Pancreas (tissue), 10 donors: Measurements from ENCODE around the gene RERE. TPM values are rescaled to one million over a fixed set of nuclear protein-coding genes. Genes with fewer than 3 reads are reported as not detected.

Source experiments
- ATAC-seq, 4 donors: fragments of 200-7000 bp; cut with Tn5 transposase; one replicate each; pipeline versions ENCODE4 v1.8.0 to v1.9.1; 2020; ENCODE audit warnings: mild to moderate bottlenecking in 4 of 4, moderate library complexity in 4 of 4
- DNase-seq, 6 donors: peaks; one replicate each; pipeline ENCODE4 v3.0.0-alpha.2; 2020
- FAIRE-seq: peaks from 2 replicates; lab custom pipeline; 2012; peaks lifted over from hg19 to GRCh38; lab: Jason Lieb, UNC
- H3K27ac ChIP-seq, 4 donors: fragments of 200-600 bp; sonication (generic); 1 replicate in 3 of 4; 2 replicates in 1 of 4; pipeline versions ENCODE4 v1.5.0 to v1.8.0; 2020
- H3K27me3 ChIP-seq, 4 donors: fragments of 200-600 bp; one replicate each; pipeline ENCODE4 v1.8.0; 2021
- H3K36me3 ChIP-seq, 3 donors: fragments of 200-600 bp; sonication (generic) in 1 of 3; one replicate each; pipeline versions ENCODE4 v1.5.0 to v1.8.0; 2020 to 2021
- H3K4me1 ChIP-seq, 3 donors: fragments of 200-600 bp; one replicate each; pipeline ENCODE4 v1.8.0; 2021
- H3K4me3 ChIP-seq, 4 donors: fragments of 200-600 bp; sonication (generic) in 2 of 4; one replicate each; pipeline versions ENCODE4 v1.5.0 to v1.8.0; 2020 to 2021
- H3K9me3 ChIP-seq, 4 donors: fragments of 200-600 bp; one replicate each; pipeline ENCODE4 v1.8.0; 2021
- WGBS, 2 donors: extraction: QIAGEN DNeasy Blood & Tissue Kit; methylation state at CpG; one replicate each; pipeline ENCODE4 v1.1.7; 2013; 5-methylcytosine and 5-hydroxymethylcytosine counted together
- intact Hi-C, 3 donors: fragments of 100-400 bp; cut with DNase I; formaldehyde crosslinking; loops; one replicate each; pipeline versions ENCODE4 v1.11.1 to v1.14.2; 2022
- polyA plus RNA-seq, 2 donors: library from polyadenylated mRNA; stranded (reverse); fragments of 200-250 nt; gene quantifications; one replicate each; pipeline ENCODE4 v1.2.3, GENCODE V29; 2013
- total RNA-seq, 6 donors: library from RNA; stranded (reverse); fragmentation: NEBNext Ultra II Directional in 4 of 6; extraction: Animal tissue kit (Norgen Biotek cat#: 25700) in 4 of 6; gene quantifications; one replicate each; pipeline versions ENCODE4 v1.2.1 to v1.2.4, GENCODE V29; 2021 to 2023
- TF ChIP-seq, protein P1 (sequence below), 4 donors: fragments of 200-600 bp; sonication (generic) in 3 of 4; IDR thresholded peaks; one replicate each; pipeline versions ENCODE4 v1.5.0 to v1.8.0; 2021; ENCODE audit warnings: antibody characterized with exemption in 4 of 4
- donor health status: healthy with polysubstance abuse.
- donor health status: DM: no; HTN: no; CAD: no; lungs with moderate emphysema.
- donor health status: DM: no; HTN: no; CAD: no.
- donor health status: control.
- donor health status: control.
- donor health status: Bipolar disorder and iron deficiency.
- donor health status: DM: yes; HTN: yes; CAD: no.
- donor health status: DM: no; HTN: no; CAD: no.
- donor health status: DM: no; HTN: no; CAD: no.
- donor health status: DM: yes; HTN: yes; CAD: no.

The RERE gene
- total and polyA plus RNA-seq, 8 donors, result 27.0 to 76.7 (median 50.7) TPM

DNA sequence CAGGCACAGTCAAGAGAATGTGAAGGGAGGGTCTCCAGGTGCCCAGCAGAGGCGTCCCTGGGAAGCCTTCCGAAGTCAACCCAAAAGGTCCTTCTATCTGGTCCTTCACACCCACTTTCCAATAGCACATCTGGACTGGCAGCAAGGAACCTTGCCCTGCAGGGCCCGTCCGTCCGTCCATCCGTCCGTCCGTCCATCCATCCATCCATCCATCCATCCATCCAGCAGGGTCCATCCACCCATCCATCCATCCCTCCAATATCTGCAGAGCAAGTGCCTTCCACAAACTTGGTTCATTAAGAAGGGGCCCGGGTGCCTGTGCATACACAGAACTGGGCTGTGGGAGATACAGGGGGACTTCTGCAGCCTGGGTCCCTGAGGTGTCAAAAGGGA, 468.0 kb downstream of the RERE start:
- ATAC-seq (peak in 1 of 4 donors; percentile 2), DNase-seq (no peak), FAIRE-seq (no peak)
- TF ChIP-seq, protein P1, sequence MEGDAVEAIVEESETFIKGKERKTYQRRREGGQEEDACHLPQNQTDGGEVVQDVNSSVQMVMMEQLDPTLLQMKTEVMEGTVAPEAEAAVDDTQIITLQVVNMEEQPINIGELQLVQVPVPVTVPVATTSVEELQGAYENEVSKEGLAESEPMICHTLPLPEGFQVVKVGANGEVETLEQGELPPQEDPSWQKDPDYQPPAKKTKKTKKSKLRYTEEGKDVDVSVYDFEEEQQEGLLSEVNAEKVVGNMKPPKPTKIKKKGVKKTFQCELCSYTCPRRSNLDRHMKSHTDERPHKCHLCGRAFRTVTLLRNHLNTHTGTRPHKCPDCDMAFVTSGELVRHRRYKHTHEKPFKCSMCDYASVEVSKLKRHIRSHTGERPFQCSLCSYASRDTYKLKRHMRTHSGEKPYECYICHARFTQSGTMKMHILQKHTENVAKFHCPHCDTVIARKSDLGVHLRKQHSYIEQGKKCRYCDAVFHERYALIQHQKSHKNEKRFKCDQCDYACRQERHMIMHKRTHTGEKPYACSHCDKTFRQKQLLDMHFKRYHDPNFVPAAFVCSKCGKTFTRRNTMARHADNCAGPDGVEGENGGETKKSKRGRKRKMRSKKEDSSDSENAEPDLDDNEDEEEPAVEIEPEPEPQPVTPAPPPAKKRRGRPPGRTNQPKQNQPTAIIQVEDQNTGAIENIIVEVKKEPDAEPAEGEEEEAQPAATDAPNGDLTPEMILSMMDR (IDR thresholded peaks at IDR 0.05), result no peak
- intact Hi-C loops, result loop anchor here in 1 of 3 donors (10.0 kb wide), 1 partner anchor 675 kb away; no protein-coding TSS in a partner anchor
- H3K4me3 ChIP-seq, result no peak overlapping the region
- no peaks in the 10 kb centered on the region for H3K27me3 ChIP-seq
- H3K27ac ChIP-seq, result no peak overlapping the region
- H3K9me3 ChIP-seq, result no peaks in the 10 kb centered on the region
- no peaks in the 10 kb centered on the region for H3K4me1 ChIP-seq
- peaks cover 0 to 10% (median 0%) of the 10 kb centered on the region in 3 donors for H3K36me3 ChIP-seq
- 50 to 63% methylated on average over 9 of the region's 9 CpGs for WGBS, 2 donors

DNA sequence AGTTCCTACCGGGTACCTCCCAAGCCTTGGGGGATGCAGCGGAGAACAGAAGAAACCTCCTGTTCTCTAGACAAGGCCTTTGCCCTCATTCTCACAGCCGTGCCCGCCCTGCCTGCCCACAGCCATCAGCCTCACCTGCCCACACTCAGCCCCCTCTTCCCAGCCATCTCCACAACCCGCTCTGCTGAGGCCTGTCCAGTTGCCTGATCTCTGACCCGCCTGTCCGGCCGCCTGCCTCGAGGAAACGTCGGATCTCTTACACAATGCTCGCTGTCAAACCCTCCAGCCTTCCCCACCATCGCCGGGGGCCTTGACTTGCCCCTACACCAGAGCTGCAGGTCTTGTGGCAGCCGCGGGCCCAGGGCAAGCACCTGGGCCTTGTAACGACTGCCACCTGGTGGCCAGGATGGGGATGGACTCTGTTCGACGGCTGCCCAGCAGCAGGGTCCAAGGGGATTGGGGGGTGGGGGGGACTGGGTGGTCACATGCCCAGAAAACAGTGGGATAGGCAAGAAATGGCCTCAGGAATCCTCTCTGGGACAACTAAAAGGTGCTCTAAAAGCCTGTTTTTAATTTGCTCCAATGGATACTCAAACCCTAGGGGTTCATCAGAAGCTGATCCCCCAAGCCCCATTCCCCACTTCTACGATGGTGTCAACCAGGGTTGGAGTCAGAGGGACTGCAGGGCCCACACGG, 468.5 kb downstream of the RERE start:
- peak; percentile 74 to 84 (median 82) for ATAC-seq
- TF ChIP-seq, protein P1 (IDR thresholded peaks at IDR 0.05), result peak; percentile 55 to 85 (median 75)
- peak; percentile 46 to 86 (median 75) for DNase-seq
- Histone ChIP-seq H3K9me3 (no peaks in the 10 kb centered on the region), H3K4me3 (no peak overlapping the region), H3K27ac (no peak overlapping the region), H3K36me3 (peaks cover 0 to 6% (median 0%) of the 10 kb centered on the region in 3 donors), H3K27me3 (no peaks in the 10 kb centered on the region), H3K4me1 (no peaks in the 10 kb centered on the region)
- FAIRE-seq, result no peak
- intact Hi-C loops, result loop anchor here in 1 of 3 donors (10.0 kb wide), 1 partner anchor 674 kb away; no protein-coding TSS in a partner anchor
- 18 to 19% methylated on average over 21 of the region's 21 CpGs for WGBS, 2 donors

- ATAC-seq (no peak), DNase-seq (peak in 1 of 6 donors; percentile 58), FAIRE-seq (no peak)
- Histone ChIP-seq H3K4me1 (no peaks in the 10 kb centered on the region), H3K36me3 (no peaks in the 10 kb centered on the region), H3K4me3 (no peak overlapping the region), H3K27ac (no peak overlapping the region), H3K27me3 (no peaks in the 10 kb centered on the region), H3K9me3 (no peaks in the 10 kb centered on the region)
- WGBS, 2 donors, result 59 to 62% methylated on average over 21 of the region's 21 CpGs
- intact Hi-C loops, result loop anchor here in 1 of 3 donors (10.0 kb wide), 1 partner anchor 673 kb away; no protein-coding TSS in a partner anchor
- TF ChIP-seq, protein P1 (IDR thresholded peaks at IDR 0.05), result no peak
These were observed 469.2 kb downstream of the RERE start for GRCh38 chr1:8348047-8348776.

DNA sequence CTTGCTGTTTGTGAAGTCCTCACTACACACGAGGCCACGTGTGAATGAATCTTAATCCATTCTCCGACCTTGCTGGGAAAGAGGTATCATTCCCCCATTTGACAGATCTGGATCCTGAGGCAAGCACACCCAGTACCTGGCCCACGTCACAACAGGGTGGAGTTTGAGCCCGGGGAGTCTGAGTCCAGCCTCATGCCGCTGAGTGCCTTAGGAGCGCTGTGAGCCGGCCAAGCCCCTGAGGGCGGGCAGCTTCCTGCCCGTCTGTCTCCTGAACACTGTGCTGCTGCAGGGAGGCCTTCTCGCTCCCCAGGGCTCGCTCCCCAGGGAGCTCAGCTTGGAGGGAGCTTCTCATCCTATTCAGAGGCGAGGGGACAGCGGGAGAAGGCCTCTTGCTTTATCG, 469.8 kb downstream of the RERE start:
- Histone ChIP-seq H3K27me3 (no peaks in the 10 kb centered on the region), H3K9me3 (no peaks in the 10 kb centered on the region), H3K36me3 (no peaks in the 10 kb centered on the region), H3K4me1 (no peaks in the 10 kb centered on the region), H3K4me3 (no peak overlapping the region), H3K27ac (no peak overlapping the region)
- 81 to 89% methylated on average over 15 of the region's 15 CpGs for WGBS, 2 donors
- intact Hi-C loops, result loop anchor here in 1 of 3 donors (10.0 kb wide), 1 partner anchor 673 kb away; no protein-coding TSS in a partner anchor
- ATAC-seq (no peak), DNase-seq (peak in 1 of 6 donors; percentile 7), FAIRE-seq (no peak)
- TF ChIP-seq, protein P1 (IDR thresholded peaks at IDR 0.05), result no peak
